ENCODE data around the gene BRD3OS.

The BRD3OS gene

DNA sequence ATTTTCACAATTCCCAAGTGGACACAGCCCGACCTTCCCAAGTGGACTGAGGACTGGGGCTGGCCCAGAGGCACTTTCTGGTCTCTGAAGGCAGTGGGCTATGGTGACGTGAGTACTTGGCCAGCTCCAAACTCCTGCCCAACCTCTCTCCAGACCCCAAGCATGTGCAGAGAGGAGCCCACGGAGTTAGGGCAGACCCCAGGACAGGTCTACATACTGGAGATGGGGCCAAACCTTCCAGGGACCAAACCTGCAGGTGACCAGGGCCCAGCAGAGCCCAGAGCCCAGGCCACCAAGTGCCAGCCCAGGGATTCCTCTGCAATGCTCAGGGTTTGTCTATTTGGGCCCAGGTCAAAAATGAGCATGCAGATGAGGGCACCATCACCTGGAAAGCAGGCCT is 27.2 kb downstream of the BRD3OS start:
- DNase-seq (ENCODE audit: low spot score): no peak

DNA sequence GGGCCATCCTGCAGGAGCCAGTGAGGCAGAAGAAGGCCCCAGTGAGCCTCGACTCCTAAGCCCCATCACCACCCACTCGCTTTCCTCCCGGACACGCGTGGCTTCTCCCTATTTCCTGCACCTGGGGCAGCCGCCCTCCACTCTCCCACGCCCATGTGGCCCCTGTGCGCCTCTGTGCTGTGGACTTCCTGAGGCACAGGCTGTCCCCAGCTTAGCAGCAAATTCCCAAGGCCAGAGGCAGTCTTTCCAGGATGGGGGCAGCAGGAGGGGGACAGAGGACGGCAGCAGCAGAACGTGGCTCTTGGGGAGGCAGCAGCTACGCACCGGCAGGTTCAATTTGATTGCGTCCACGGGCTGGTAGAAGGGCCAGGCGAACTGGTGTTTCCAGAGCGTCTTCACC is 27.7 kb downstream of the BRD3OS start:
- DNase-seq (ENCODE audit: low spot score): no peak

DNA sequence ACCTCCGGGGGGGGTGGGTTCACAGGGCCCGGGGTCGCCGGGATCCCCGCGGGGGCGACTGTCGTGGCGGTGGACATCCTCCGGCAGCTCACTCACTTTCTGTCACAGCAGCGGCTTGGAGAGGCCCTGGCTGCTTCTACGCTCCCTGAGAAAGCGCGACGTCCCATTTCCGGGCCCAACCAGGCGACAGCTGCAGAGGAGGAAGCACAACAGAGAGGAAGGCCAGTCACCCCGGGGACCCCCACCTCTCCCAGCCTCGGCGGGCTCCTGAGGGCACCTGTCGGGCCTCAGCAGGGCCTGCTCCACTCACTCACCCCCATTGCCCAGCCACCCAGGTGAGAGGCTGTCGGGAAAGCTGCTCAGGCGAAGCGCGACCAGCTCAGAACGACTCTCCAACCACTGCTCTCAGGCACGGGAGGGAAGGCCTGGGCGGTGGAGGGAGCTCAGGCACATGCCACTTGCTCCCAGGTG is 28.2 kb downstream of the BRD3OS start:
- DNase-seq (ENCODE audit: low spot score): no peak

DNA sequence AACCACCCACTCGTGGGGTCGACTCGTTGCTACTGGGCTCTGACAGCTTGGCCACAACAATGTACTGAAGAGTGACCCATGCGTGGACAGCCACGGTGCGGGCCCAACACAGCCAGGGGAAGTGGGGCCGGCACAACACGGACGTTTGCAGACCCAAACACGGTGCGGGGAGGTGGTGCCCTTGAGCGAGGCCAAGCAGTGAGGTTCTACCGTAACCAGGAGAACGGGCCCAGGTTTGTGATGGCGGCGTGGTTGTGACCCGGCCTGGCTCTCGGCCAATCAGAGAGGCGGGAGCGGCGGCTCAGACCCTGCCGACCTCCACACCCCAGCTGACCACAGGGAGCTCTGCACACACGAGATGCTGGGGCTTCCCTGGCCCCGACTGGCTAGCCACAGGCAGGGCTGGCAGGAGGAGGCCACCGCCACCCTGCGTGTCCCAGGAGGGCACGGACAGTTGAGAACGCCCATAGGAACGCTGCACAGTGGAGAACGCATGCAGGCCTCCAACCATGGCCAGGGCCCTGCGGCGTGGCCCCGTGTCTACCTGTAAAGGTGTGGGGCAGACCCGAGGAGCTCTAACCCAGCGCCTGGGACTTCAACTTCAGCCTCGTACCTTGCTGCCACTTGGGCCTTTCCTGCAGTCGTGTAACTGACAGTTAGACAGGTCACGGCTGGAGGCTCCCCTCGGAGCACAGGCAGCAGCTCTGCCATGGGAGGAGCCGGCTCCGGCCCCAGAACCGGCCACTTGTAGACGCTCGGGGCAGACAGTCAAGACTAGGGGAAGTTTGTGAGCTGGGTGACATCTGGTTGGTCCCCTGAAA is 28.9 kb downstream of the BRD3OS start:
- no peak for DNase-seq (ENCODE audit: low spot score)

DNA sequence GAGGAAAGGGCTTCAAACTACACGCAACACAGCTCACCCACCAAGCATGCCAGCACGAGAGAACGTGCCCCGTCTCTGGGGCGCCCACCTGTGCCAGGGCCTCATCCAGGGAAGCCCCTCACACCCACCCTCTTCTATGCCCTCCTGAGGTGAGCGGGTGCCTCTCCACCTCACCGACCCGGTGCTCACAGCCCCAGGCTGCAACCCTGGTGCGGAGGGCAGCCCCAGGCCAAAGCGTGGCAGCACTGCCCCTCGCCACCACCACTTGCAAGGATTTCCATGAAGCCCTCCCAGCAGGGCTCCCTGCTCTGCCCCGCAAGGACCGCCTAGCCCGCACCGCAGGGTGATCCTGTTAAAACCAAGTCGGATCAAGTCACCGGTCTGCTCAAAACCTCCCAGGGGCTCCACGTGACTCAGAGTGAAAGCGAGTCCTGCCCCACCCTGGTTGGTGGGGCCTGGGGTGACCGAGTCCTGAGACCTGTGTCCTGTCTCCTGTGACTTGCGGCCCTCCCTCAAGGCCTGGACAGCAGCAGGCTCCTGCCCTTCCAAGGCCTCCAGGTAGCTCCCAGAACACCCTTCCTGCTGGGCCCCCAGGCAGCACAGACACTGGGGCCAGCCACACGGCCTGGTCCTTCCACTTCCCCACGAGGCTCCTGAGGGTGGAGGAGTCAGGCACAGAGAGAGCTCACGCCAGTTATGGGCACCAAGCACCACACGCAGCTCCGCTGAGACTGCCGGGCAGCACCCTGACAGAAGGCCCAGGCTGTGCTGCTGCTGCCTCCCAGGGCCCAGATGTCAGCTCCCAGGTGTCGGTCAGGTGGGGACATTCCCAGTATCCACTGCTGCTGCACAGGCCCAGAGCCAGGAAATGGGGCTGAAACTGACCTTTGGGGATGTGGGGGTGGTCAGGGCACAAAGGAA is 29.9 kb downstream of the BRD3OS start:
- no peak for DNase-seq (ENCODE audit: low spot score)

DNA sequence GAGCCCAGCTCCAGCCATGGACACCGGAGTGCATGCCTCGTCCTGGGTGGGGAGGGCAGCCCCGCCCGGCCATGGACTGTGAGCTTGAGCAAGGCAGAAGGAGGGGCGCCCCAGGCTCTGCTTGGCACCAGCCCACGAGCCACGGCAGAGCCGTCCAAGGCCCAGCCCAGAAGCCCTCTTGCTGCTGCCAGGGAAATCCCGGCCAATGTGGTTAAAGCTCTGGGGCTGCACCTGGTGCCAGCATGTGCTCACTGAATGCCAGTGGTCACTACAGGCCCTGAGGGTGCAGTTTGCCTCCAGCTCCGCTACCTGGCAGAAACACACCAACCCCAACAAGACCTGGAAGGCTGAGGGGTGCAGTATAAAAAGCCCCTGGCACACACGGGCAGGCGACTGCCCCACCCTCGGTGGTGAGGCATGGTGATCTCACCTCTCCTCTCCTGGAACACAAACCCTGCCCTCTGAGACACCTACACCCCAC is 30.7 kb downstream of the BRD3OS start:
- DNase-seq (ENCODE audit: low spot score): peak; percentile 90

DNA sequence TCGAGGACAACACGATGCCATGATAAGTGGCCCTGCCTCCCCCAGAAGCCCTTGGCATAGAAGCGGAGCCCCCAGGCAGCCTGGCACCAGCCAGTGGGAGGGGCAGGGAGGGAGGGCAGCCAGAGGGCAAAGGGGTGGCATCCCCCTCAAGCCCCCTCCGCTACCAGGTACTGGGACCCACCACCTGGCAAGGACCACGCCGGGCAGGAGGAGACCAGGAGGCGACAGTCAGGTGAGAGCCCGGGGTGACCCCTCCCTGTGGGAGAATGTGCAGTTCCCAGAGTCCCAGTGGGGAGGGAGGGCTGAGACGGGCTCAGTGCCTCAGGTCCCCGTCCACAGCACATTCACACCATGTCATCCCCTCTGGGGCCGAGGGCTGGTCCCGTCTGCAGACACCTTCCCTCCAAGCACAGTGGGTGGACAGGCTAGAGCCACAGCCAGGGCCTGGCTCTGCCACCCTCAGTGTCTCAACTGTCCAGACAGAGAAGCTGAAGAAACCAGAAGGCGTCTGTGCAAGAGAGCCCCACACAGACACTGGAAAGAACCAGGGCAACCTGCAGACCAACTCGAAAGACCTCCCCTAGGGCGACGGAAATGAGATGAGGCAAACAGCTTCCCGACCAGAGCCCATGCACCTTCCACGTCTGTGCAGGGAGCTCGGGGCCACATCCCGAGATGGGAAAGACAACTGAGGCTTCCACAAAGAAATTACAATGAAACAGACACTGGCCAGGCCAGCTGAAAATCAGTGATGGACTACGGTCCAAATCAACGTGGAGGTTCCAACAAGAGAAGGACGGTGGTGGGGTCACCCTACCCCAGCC is 31.4 kb downstream of the BRD3OS start:
- no peak for DNase-seq (ENCODE audit: low spot score)

DNA sequence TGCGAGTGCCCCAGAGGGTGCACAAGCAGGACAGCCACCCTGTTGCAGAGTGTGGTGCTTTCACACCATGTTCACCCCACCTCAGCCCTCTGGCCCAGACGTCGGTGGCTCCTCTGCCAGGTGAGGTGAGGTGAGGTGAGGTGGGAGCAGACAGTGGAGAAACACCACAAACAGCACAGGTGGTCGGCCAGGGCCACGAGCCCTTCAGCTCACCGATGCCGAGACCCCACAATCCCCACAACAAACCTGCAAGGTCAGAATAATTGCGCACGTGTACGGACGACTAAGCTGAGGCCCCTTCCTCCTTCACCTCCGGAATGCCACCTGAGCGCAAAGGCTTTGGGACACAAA is 32.0 kb downstream of the BRD3OS start:
- no peak for DNase-seq (ENCODE audit: low spot score)

DNA sequence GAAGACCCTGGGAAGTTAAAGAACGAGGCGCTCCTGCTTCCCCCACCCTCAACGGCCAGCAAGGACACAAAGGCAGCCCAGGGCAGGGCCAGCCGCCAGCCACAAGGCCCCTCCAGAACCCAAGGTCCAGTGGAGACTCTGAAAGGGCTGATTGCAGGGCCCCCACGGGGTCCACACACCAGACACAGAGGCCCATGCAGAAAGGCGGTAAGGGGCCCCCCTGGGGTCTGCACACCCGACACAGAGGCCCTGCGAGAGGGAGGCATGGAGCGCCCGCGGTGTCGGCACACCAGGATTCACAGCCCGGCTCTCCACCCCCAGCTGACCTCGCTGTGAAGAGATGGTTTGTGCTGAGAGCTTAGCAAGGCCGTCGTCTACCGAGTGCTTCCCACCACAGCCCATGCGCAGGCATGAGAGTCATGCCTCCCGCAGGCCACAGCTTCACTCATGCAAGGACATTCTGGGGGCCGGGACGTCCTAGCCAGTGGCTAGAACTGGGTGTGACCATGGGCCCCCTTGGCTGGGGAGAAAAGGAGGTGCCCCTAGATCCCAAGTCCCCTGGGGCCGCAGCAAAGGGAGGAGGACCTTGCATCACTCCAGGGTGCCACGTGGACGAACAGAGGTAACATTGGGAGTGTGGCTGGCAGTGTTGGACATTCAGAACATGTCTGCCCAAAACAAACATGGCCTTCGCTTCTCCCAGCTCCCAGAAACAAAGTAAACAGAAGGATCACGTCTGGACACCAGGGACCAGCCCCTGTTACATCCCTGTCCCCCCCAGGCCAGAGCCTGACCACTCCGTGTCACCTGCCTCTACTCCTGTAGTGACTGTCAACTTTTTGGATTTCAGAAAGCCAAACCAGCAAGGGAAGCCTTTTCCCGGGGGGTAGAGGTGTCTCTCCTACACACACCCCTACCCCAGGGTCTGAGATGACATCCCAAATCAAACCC is 32.7 kb downstream of the BRD3OS start:
- DNase-seq (ENCODE audit: low spot score): no peak

DNA sequence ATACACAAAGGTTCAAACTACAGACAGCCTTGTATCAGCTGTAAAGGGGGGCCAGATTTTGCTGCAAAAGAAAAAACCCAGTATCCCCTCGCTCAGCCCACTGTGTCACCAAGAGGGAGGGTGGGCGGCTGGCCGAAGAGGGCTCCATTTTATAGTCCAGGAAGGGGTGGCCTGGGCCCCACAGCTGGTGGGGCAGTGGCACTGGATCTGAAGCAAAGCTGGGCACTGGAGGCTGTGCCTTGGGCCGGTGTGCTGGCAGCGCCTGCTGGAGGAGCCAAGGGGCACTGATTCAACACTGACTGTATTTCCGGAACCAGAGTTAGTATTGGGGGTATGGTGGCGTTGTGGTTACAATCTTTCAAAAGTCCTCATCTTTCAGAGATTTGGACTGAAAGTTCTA is 33.4 kb downstream of the BRD3OS start:
- peak; percentile 54 for DNase-seq (ENCODE audit: low spot score)

DNA sequence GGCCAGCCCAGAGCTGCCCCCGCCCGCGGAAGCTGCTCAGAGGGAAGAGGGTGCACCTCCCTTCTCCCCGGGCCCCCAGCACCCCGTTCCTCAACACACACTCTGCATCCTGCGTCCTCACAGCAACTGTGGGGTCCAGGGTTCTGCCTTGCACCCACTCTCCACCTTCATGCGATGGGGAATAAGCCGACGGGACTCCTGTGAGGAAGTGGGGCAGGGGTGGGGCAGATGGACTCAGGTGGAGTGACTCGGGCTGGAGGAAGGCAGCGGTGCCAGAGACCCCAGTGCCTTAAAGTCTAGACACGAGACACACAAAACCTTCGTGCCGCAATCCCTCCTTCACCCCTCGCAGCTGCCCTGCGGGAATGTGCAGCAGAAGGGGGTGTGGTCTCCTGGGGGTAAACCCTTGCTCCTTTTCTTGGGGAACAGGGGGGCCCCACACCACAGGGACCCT is 33.9 kb downstream of the BRD3OS start:
- DNase-seq (ENCODE audit: low spot score): no peak

DNA sequence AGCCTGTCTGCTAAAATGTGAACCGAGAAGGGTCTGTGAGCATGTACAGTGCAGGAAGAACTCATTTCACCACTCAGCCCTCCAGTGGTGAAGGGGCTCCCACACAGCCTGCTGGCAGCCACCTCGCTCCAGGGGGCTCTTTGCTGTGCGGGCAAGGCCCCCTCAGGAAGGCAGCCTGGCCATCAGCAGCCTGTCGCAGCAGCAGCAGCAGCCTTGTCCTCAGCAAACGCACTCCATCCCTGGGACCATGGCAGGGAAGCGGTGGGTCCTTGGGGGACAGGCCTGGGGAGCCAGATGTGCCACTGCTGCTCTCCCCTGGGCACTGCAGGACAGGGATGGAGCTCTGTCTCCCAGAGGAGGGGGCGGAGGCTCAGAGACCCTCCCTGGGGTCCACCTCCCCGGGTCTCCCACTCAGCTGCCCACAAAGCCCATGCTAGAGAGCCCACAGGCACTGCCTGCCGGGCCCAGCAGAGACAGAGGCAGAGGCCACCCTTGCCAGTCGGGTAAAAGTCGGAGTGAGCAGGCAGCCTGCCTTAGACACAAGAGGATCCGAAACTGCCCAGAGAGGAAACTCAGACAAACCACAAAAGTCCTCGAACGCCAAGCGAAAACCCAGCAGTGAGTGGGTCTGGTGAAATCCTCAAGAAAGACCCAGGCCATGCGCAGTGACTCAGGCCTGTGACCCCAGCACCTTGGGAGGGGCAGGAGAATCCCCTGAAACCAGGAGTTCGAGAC is 34.5 kb downstream of the BRD3OS start:
- DNase-seq (ENCODE audit: low spot score): no peak

DNA sequence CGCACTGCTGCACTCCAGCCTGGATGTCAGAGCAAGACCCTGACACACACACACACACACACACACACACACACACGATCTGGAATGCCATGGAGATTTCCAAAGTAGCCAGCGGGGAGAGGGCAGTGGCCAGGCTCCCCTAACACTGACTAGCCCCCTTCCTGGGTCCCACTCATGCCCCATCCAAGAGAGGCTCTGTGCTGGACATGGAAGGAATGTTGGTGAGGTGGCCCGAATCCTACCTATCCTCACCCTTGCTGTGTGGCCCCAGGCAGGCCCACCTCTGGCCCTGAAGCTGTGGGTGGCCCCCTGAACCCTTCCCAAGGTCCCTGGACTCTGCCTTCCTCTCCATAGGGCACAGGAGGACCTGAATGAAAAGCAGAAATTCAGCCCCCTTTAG is 35.3 kb downstream of the BRD3OS start:
- no peak for DNase-seq (ENCODE audit: low spot score)

DNA sequence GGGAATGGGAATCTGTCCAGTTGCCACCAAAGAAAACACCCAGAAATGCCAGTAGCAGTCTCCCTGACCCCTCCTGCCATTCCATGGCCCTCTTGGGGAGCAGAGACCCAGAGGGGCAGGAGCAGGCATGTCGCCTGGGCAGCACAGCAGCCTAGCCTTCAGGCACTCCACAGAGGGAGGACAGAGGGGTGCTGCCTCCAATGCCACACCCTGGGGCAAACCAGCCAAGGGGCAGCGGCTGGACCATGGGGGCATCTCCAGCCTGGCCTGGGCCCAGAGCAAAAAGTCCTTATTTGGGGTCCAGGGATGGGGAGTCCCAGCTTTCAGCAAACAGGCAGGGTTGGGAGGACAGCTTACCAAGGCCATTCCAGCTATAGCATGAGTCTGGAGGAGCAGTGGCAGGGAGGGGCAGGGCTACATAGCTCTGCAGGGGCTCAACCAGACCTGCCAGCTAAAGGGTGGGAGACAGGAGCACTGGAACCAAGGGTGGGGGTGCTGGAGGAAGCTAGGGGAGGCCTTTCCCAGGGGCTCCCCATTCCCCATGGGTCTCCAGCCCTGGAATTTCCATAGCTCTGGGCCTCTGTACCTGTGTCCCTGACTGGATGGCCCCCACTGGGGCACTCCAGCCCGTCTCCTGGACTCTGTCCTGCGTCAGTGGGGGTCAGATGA is 35.9 kb downstream of the BRD3OS start:
- DNase-seq (ENCODE audit: low spot score): no peak

DNA sequence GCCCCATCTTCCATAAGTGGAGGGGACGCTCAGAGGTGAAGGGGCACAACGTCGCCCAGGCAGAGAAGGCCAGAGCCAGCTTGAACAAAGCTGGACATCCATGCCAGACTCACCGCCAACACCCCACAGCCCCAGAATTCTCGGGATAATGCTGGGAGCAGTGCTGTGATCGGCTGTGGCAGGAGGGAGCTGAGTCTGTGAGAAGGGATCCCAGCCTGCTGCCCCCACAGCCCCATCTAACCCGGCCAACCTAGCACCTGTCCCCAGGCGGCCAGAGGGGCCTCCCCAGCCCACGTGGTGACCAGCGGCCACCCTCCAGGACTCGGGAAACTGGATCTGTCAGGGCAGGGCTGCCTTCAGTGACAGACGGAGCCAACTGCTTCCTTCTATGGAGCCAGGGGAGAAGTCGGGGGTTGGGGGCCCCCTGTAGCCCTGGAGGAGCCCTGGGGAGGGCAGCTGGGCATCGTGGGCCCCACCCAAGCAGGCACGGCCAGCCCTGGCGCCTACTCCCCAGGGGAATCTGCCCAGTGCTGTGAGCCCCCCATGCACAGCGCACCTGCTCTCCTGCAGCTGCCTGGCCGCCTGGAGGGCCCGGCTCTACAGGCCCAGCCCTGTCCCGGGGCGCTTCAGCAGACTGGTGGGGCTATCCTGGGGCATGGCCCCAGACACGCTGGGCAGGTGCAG is 36.5 kb downstream of the BRD3OS start:
- no peak for DNase-seq (ENCODE audit: low spot score)

DNA sequence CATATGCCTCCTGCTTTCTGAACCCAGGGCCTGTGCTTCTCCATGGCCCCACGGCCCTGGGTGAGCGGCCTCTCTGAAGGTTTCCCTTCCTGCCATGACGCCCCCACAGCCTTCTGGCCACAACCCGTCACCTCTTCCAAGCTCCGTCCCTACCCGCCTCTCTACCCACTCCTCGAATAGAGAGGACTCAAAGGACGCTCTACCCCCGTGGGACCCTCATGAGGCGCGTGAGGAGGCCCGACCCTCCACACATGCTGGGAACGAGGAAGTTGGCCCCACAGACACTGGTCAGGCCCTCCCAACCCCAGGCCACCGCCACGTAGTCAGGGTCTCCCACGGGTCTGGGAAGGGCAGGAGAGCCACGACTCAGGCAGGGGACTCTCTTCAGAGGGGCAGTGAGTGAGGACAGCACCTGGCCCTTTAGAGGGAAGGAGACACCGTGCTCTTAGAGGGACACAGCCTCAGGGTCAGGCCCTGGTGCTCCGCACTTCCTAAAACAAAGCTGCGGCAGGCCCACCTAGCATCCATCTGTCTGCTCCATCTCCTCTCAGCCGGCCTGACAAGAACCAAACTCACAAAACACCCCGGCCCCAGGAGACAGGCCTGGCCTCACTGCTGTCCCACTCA is 37.3 kb downstream of the BRD3OS start:
- no peak for DNase-seq (ENCODE audit: low spot score)

DNA sequence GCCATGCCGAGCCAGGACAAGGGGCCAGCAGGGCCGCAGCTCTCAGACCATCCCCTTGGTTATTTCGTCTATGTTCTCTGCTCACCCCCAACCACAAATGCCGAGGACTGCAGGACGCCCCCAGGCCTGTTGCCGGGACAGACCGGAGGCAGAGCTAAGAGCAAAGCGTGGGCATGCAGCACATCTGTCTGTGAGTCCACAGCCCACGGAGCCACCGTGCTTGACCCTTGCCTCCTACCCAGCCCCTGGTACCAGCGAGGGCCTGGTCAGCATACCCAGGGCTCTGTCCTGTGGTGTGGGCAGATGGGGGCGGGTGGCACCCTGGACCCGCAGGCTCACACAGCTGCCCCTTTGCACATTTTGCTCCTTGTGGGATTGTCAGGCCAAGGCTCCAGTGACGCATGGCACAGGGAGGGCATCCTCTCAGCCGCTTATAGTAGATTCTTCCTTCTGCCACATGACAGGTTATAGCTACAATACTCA is 37.8 kb downstream of the BRD3OS start:
- DNase-seq (ENCODE audit: low spot score): no peak
